HepG2 (cell line): ENCODE measurements around the gene AKAP9.
"Not testable (repeated sequence)": the region's sequence is repeated elsewhere in the genome, so short reads cannot be mapped to it uniquely, and the experiment has no call there.

ENCODE experiments used
- CTCF ChIP-seq: sonication (generic); formaldehyde crosslinking; IDR thresholded peaks from 2 replicates; pipeline ENCODE4 v1.5.0; 2020; ENCODE audit warnings: mild to moderate bottlenecking, missing genetic modification reagents, moderate library complexity
- ESRRA ChIP-seq: sonication (generic); formaldehyde crosslinking; IDR thresholded peaks from 2 replicates; pipeline ENCODE4 v1.5.1; 2020; ENCODE audit warnings: mild to moderate bottlenecking, low read depth, missing genetic modification reagents
- EZH2 ChIP-seq: conservative IDR thresholded peaks from 2 replicates; pipeline ENCODE4 v1.6.1; 2012; ENCODE audit warnings: mild to moderate bottlenecking, low read depth, low read length, moderate library complexity
- HIVEP1 ChIP-seq: sonication (generic); formaldehyde crosslinking; IDR thresholded peaks from 2 replicates; pipeline ENCODE4 v1.4.0; 2020; ENCODE audit warnings: mild to moderate bottlenecking, missing genetic modification reagents
- NR3C1 ChIP-seq: sonication (generic); formaldehyde crosslinking; IDR thresholded peaks from 2 replicates; pipeline ENCODE4 v1.4.0; 2020; ENCODE audit warnings: missing genetic modification reagents
- POLR2AphosphoS2 ChIP-seq: IDR thresholded peaks from 2 replicates; pipeline ENCODE4 v1.6.1; 2011; ENCODE audit warnings: low read depth, low read length, improper control_type of control experiment
- RFX5 ChIP-seq: IDR thresholded peaks from 2 replicates; pipeline ENCODE4 v1.6.1; 2011; ENCODE audit warnings: low read depth, low read length, improper control_type of control experiment
- ZKSCAN8 ChIP-seq: IDR thresholded peaks from 2 replicates; pipeline ENCODE4 v1.6.1; 2016; ENCODE audit warnings: borderline replicate concordance, missing genetic modification reagents, missing compliant biosample characterization
- ZMYM2 ChIP-seq: sonication (generic); formaldehyde crosslinking; IDR thresholded peaks from 2 replicates; pipeline ENCODE4 v1.8.0; 2022; ENCODE audit warnings: mild to moderate bottlenecking, missing genetic modification reagents
- TF ChIP-seq, protein P1 (sequence below): sonication (generic); formaldehyde crosslinking; IDR thresholded peaks from 2 replicates; pipeline ENCODE4 v1.5.0; 2020; ENCODE audit warnings: mild to moderate bottlenecking, missing genetic modification reagents

GRCh38 chr7:91982352-91982751, 41.7 kb downstream of the AKAP9 start:
- not testable (repeated sequence) for TF ChIP-seq HIVEP1; CTCF; ZMYM2 (CRISPR knock-in tag); NR3C1; EZH2; POLR2AphosphoS2; RFX5; ZKSCAN8 (CRISPR knock-in tag); ESRRA (CRISPR knock-in tag)
- TF ChIP-seq, protein P1, sequence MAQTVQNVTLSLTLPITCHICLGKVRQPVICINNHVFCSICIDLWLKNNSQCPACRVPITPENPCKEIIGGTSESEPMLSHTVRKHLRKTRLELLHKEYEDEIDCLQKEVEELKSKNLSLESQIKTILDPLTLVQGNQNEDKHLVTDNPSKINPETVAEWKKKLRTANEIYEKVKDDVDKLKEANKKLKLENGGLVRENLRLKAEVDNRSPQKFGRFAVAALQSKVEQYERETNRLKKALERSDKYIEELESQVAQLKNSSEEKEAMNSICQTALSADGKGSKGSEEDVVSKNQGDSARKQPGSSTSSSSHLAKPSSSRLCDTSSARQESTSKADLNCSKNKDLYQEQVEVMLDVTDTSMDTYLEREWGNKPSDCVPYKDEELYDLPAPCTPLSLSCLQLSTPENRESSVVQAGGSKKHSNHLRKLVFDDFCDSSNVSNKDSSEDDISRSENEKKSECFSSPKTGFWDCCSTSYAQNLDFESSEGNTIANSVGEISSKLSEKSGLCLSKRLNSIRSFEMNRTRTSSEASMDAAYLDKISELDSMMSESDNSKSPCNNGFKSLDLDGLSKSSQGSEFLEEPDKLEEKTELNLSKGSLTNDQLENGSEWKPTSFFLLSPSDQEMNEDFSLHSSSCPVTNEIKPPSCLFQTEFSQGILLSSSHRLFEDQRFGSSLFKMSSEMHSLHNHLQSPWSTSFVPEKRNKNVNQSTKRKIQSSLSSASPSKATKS (CRISPR knock-in tag), result not testable (repeated sequence)
